ENCODE measurements around the gene RHBDD1. TPM values are rescaled to one million over a fixed set of nuclear protein-coding genes. Genes with fewer than 3 reads are reported as not detected.

The RHBDD1 gene
- total and polyA plus RNA-seq, 2 donors (not counting 3 experiments of a cell fraction or from before 2014, with no cell fraction given): 6.8 to 19.4 TPM

DNA sequence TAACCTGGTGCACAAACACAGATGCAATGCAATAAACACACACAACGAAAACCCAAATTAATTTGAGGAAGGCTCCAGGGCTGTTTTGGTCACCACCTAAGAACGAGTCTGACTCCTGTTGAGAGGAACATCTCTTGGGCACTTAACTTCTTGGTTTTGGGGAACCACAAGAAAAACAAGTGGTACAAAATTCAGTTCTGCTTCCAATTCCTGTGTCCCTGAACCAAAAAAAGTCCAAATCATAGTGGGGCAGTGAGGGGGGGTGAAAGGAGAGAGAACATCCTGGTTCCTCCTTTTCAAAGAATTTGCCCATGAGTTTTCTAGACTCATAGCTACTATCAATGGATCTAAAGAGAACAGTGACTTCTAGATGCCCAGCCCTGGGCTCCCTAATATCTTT lies 184.6 kb downstream of the RHBDD1 start:
- ChIA-PET CTCF (no interaction called here), POLR2A (no interaction called here)
- dilution Hi-C loops (cut with MboI; ENCODE audit: extremely low pct_ligation_motif_present, low sequenced_read_pairs): no loop called here
- intact Hi-C loops (cut with micrococcal nuclease): no loop called here
- TF ChIP-seq POLR2AphosphoS5 (IDR thresholded peaks at IDR 0.05; ENCODE audit: insufficient read depth, low read depth, low read length) (no peak), GATA2 (IDR thresholded peaks at IDR 0.05; ENCODE audit: insufficient read depth, insufficient read length, low read depth, low read length) (no peak), JUN (IDR thresholded peaks at IDR 0.05; ENCODE audit: borderline replicate concordance, insufficient read depth, insufficient read length, low read depth) (no peak), EZH2 (IDR thresholded peaks at IDR 0.05; ENCODE audit: borderline replicate concordance, low read depth, low read length, severe bottlenecking) (no peak), MYC (IDR thresholded peaks at IDR 0.05; ENCODE audit: low read depth, low read length) (no peak), FOS (IDR thresholded peaks at IDR 0.05; ENCODE audit: borderline replicate concordance, insufficient read depth, low read length) (no peak), POLR2A (IDR thresholded peaks at IDR 0.05; ENCODE audit: low read depth, low read length) (no peak)
- TF ChIP-seq, protein P1, sequence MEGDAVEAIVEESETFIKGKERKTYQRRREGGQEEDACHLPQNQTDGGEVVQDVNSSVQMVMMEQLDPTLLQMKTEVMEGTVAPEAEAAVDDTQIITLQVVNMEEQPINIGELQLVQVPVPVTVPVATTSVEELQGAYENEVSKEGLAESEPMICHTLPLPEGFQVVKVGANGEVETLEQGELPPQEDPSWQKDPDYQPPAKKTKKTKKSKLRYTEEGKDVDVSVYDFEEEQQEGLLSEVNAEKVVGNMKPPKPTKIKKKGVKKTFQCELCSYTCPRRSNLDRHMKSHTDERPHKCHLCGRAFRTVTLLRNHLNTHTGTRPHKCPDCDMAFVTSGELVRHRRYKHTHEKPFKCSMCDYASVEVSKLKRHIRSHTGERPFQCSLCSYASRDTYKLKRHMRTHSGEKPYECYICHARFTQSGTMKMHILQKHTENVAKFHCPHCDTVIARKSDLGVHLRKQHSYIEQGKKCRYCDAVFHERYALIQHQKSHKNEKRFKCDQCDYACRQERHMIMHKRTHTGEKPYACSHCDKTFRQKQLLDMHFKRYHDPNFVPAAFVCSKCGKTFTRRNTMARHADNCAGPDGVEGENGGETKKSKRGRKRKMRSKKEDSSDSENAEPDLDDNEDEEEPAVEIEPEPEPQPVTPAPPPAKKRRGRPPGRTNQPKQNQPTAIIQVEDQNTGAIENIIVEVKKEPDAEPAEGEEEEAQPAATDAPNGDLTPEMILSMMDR (IDR thresholded peaks at IDR 0.05; ENCODE audit: extremely low read depth in 1 of 2, insufficient read depth in 1 of 2, low read depth in 1 of 2, low read length in 2 of 2): no peak
- TF ChIP-seq, protein P2, sequence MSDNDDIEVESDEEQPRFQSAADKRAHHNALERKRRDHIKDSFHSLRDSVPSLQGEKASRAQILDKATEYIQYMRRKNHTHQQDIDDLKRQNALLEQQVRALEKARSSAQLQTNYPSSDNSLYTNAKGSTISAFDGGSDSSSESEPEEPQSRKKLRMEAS (IDR thresholded peaks at IDR 0.05; ENCODE audit: insufficient read depth, insufficient read length): no peak
- Histone ChIP-seq H3K36me3 (ENCODE audit: control insufficient read depth in 2 of 2, extremely low read depth in 1 of 2, insufficient read depth in 2 of 2, low read length in 2 of 2) (no peaks in the 10 kb centered on the region), H3K4me1 (ENCODE audit: control insufficient read depth, extremely low read depth, insufficient read depth, low read length) (no peaks in the 10 kb centered on the region), H3K79me2 (ENCODE audit: control insufficient read depth, insufficient read depth, low read length) (no peaks in the 10 kb centered on the region), H3K9me3 (replicated peaks; ENCODE audit: control insufficient read depth, insufficient read depth, low read length) (no peaks in the 10 kb centered on the region), H3K9ac (replicated peaks; ENCODE audit: extremely low read depth, insufficient read depth, low read length) (no peak overlapping the region), H3K9me1 (replicated peaks; ENCODE audit: control insufficient read depth, extremely low read depth, insufficient read depth, low read length) (no peaks in the 10 kb centered on the region), H3K27ac (ENCODE audit: insufficient read depth, low read depth, low read length) (no peak overlapping the region), H2AFZ (ENCODE audit: low read depth, low read length) (no peak overlapping the region), H4K20me1 (replicated peaks; ENCODE audit: control insufficient read depth, extremely low read depth, insufficient read depth, low read length) (no peaks in the 10 kb centered on the region), H3K4me3 (replicated peaks in 1 of 3; ENCODE audit: insufficient read depth in 1 of 3, low read depth in 1 of 3, low read length in 3 of 3) (no peak overlapping the region), H3K4me2 (ENCODE audit: insufficient read depth, low read length) (no peak overlapping the region), H3K27me3 (ENCODE audit: control insufficient read depth in 2 of 2, insufficient read depth in 2 of 2, low read length in 2 of 2) (no peaks in the 10 kb centered on the region)
- DNase-seq (ENCODE audit: low read depth, low spot score) (no peak), FAIRE-seq (no peak)
- BruUV-seq (replicated peaks): no TSS peak
